HG03135 (cell line): ENCODE measurements around the gene IFI27L2.
A peak's percentile ranks its signal among the peaks of the same experiment; 100 is the strongest.
"Not testable (repeated sequence)": the region's sequence is repeated elsewhere in the genome, so short reads cannot be mapped to it uniquely, and the experiment has no call there.

Source experiments
- ATAC-seq: cut with Tn5 transposase; IDR thresholded peaks from one replicate; pipeline ENCODE4 v1.9.1; 2021; ENCODE audit warnings: mild to moderate bottlenecking, moderate library complexity; ENCODE audit not compliant: unreplicated experiment

IFI27L2 gene, protein sequence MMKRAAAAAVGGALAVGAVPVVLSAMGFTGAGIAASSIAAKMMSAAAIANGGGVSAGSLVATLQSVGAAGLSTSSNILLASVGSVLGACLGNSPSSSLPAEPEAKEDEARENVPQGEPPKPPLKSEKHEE

GRCh38 chr14:94129111-94129757, at the start of gene IFI27L2:
Gene IFI27L2, minus strand, starts transcription at chr14:94129604. Its CDS starts 40 bp downstream, at chr14:94129564.
- peak; percentile 89 for ATAC-seq

DNA sequence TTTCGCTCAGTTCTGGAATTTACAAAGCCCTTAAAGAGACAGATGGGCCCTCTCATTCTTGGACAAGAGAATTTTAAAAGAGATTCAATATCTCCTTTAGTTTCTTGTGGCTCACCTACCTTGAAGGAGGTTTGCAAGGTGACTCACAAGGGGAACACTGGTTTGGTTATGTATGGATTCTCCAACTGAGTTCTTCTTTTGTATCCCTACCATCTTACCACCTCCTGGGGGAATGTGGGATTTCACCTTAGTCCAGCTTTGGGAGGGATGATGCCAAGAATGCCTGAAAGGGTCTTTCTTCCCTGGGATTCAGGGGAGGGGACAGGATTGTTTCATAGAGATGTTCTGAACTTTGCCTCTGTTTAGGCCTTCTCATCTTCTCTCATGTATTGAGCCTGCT, 48.4 kb upstream of the IFI27L2 start:
- no peak for ATAC-seq

- ATAC-seq: no peak
Measured at GRCh38 chr14:94176808-94177207, 47.4 kb upstream of the IFI27L2 start.

DNA sequence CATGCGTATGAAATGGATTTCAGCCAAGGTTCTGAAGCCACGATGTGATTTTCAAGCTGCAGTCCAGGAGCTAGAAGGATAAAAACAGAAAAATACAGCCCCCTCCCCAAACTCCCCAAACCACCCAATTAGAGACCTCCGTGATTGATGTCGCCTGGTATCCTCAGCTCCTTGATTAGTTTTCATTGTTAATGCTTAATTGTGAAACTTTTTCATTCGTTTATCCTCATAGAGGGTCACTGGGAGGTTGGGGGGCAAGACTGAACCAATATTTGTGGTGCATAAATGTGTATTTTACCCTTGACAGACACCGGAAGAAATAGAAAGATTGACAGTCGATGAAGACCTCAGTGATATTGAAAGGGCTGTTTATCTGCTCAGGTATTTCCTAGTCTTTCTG, 46.3 kb upstream of the IFI27L2 start:
- ATAC-seq: no peak

GRCh38 chr14:94175011-94175745, 45.8 kb upstream of the IFI27L2 start:
- ATAC-seq: no peak

DNA sequence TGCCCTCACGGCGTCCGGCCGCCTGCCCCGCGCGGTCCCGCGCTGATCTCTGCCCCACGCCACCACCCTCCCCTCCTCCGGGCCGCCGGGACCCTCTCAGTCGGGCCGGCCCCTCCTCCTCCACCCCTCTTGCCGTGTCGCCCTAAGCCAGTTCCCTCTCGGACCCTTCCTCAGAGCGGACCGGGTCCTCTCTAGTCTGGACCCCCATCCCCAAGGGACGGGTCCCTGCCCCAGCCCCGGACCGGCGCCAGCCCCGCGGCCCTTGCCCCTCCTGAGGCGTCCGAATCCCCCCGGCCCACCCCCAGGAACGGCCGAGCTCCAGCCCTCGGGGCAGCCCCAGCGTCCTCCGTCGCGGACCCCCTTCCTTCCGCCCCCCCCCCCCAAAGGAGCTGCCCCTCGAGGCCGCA, 45.2 kb upstream of the IFI27L2 start:
- peak; percentile 18 for ATAC-seq

GRCh38 chr14:94173885-94174603, 44.6 kb upstream of the IFI27L2 start, which contains the start of gene PPP4R4:
Gene PPP4R4, plus strand, starts transcription at chr14:94174322. Its CDS starts 144 bp downstream, at chr14:94174466.
- ATAC-seq: peak; percentile 77

DNA sequence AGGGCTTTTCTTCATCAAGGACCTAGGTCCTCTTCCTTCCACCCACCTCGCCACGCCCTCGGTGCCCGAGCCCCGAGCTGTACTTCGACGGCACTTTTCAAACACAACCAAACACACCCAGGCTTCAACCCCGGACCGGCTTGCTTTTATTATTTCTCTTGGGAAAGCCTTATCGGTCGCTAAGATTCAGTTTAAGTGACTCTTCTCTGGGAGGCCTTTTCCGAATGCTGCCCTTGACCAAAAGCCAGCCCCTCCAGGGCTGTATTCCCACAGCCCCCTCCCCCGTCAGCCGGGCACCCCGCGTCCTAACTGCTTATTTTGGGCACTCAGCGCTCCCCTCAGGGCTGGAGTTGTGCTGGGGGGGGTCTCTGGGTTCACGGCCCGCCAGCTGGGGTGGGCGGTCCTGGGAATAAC, 44.1 kb upstream of the IFI27L2 start:
- ATAC-seq: no peak

- ATAC-seq: no peak
Measured at GRCh38 chr14:94172545-94172944, 43.1 kb upstream of the IFI27L2 start.

GRCh38 chr14:94171208-94171607, 41.8 kb upstream of the IFI27L2 start:
- no peak for ATAC-seq

GRCh38 chr14:94170136-94170535, 40.7 kb upstream of the IFI27L2 start:
- no peak for ATAC-seq

DNA sequence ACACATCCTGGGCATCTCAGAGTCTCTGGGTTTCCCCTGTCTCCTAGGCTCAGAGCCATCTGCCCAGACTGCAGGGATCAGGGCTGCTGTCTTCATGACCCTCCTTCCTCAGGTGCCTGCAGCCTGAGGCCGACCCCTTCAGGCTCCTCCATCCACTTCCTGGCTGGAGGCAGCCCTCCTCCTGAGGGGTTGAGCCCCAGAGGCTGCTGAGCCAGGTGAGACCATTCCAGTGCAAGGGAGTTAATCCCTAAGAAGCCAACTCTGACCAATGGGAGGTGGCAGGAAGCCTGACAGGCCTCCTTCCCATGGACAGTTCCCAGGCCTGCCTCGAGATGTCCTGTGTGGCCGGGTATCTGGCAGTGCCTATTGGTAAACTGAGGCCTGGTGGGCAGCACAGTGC, 36.3 kb upstream of the IFI27L2 start:
- ATAC-seq: no peak

DNA sequence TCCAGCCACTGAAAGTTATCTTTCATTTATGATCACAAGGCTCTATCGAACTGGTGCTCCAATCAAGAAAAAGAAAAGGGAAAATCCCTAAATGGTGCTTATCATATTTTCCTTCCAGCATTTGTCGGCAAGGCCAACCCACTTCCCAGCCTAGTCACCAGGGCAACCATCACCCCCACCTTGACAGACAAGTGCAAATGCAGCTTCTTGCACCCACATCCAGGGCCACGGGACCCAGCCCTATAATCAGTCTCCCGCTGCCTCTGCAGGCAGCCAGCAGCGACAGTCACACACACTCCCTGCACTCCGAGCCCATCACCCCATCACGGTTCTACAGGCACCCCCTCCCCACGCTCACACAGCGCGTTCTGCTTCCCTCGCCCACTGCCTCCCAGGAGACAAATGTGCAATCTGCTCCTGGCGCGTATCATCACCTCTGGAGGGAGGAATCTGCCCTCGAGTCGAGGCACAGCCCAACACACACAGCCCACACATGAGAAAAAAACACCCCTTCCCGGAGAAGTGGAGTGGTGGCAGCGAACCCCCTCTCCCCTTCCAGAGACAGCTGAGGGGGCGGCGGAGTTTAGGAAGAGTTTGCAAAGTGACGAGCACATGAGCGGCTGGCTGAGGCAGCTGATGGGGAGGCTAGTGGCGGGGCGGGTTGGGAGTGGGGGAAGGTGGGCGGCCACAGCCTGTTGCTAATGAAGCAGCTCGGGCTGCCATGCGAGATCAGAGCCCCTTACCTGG, 35.5 kb upstream of the IFI27L2 start:
- no peak for ATAC-seq

DNA sequence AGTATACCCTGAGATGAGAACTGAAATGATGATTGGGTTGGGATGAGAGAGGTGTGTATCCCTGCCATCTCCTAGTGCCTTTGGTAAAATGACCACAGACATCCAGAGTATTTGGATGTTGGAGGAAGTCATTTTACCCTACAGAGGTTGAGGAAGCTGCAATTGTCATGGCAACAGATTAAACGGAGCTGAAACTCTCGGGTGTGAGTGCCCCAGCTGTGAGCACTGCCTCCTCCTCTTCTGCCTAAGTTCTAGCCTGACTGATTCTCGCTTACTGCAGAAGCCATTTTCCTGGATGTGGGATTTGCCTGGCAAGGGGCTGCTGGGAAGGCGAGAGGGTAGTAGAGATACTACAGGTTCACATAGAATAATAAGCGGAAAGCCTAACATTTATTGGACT, 34.4 kb upstream of the IFI27L2 start:
- no peak for ATAC-seq

DNA sequence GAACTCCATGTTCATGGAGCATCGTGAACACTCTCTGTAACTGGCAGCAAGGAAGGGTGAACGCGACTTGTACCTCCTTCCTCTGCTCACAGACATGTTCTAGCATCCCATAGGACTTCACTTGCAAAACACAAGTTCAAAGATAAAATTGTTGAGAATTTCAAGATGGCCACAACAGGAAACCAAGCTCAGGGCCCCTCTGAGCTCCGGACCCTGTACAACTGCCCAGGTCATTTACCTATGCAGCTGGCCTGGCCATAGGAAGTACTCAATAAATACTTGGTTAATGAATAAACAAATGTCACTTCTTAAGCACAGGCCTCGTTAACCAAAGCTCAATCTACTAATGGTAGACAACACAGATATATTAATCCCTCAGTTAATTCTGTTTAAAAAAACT, 33.1 kb upstream of the IFI27L2 start:
- no peak for ATAC-seq

DNA sequence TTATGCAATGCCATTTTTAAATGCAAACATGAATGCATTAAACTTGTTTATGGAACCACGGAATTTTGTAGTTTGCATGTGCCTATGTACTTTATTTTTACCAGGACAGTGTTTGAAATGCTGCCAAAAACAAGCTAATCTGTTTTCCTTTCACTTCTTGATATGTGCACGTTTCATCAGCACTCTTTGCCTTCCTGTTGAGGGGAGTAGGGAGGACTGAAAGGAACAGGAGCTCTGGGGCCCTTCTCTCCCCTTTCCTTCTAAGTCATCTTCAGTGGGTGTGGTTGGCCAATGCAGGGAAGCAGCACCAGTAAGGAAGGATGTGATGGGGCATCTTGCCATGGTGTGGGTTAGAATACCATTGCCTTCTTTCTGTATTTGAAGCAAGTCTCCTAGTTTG, 32.6 kb upstream of the IFI27L2 start:
- no peak for ATAC-seq

GRCh38 chr14:94161058-94161457, 31.7 kb upstream of the IFI27L2 start:
- no peak for ATAC-seq

DNA sequence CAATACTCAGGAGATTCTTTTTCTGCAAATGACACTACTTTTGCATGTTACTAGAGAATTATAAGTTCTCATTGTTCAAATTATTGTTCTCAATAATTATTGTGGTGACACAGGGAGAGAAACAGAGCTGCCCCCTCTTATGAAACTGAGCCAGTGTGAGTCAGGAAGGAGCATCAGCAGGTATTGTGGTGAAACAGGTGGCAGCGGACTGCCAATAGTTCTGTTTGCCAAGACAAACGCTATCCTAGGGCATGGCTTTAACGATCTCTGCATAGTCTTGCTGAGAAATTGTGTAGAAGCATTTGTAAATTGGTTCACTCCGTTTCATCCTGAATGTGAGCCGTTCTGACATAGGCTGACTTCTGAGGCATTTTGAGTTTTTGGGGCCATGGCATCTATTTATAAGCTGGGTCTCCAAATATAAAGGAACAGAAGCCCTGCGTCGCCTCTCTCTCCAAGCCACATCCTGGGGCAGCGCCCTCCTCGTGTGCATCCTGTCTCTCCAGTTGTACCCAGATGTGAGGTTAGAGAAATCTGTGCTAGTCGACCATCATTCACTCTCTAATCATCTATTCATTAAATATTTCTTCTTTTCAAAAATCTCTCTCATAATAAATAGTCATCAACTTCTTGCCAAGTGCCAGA, 29.0 kb upstream of the IFI27L2 start:
- no peak for ATAC-seq

GRCh38 chr14:94157197-94157596, 27.8 kb upstream of the IFI27L2 start:
- ATAC-seq: no peak

DNA sequence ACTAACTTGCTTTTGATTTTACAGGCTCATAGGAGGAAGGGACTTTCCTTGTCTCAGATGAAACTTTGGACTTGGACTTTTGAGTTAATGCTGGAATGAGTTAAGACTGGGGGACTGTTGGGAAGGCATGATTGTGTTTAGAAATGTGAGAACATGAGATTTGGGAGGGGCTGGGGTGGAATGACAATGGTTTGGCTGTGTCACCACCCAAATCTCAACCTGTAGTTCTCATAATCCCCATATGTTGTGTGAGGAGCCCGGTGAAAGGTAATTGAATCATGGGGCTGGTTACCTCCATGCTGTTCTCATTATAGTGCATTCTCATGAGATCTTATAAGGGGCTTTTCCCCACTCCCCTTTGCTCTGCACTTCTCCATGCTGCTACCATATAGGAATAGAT, 26.7 kb upstream of the IFI27L2 start:
- ATAC-seq: not testable (repeated sequence)
